GM21381 (cell line): Measurements from ENCODE around the gene NLGN4X.

Experiments
- ATAC-seq: cut with Tn5 transposase; IDR thresholded peaks from one replicate; pipeline ENCODE4 v1.9.1; 2021; ENCODE audit warnings: mild to moderate bottlenecking, moderate library complexity; ENCODE audit not compliant: unreplicated experiment

NLGN4X gene

GRCh38 chrX:5876984-5877596, 351.6 kb downstream of the NLGN4X start:
- ATAC-seq, result no peak

GRCh38 chrX:5870238-5870637, 358.4 kb downstream of the NLGN4X start:
- no peak for ATAC-seq

- ATAC-seq, result no peak
Observed at GRCh38 chrX:5869786-5870185, 358.9 kb downstream of the NLGN4X start.

- ATAC-seq, result no peak
Observed at GRCh38 chrX:5867778-5868177, 360.9 kb downstream of the NLGN4X start.

GRCh38 chrX:5857232-5857631, 371.4 kb downstream of the NLGN4X start:
- no peak for ATAC-seq

GRCh38 chrX:5852941-5853340, 375.7 kb downstream of the NLGN4X start:
- ATAC-seq, result no peak

- no peak for ATAC-seq
Observed at GRCh38 chrX:5842601-5843000, 386.1 kb downstream of the NLGN4X start.
